K562 (cell line): ENCODE measurements around the gene NPDC1. TPM values are rescaled to one million over a fixed set of nuclear protein-coding genes. Genes with fewer than 3 reads are reported as not detected.

Experiments used
- ATAC-seq: fragments of 200-7000 bp; cut with Tn5 transposase; 3 replicates; pipeline ENCODE4 v1.9.1; 2020; ENCODE audit warnings: moderate library complexity
- BruUV-seq: library from RNA; stranded (reverse); fragments of 400-500 nt; replicated peaks from 2 replicates; lab custom pipeline; 2021; lab: Mats Ljungman, UMichigan
- CTCF ChIA-PET: fragments of 300-600 bp; formaldehyde crosslinking; extraction: SDS; loops from one replicate; lab custom pipeline; 2021; ENCODE audit warnings: low intra/inter-chr PET ratio; lab: Yijun Ruan, JAX
- POLR2A ChIA-PET: fragments of 300-600, 350-650 bp; sonication (Branson Sonifier 250); formaldehyde crosslinking; extraction: SDS; loops from one replicate; lab custom pipeline; 2021; ENCODE audit warnings: antibody characterized with exemption, inconsistent platforms; lab: Yijun Ruan, JAX
- DNase-seq, 4 experiments: peaks; one replicate each; pipeline versions ENCODE4 v3.0.0 to v3.0.0-alpha.2; 2011 to 2018; ENCODE audit warnings: low spot score in 3 of 4, mixed read lengths in 3 of 4; ENCODE audit errors: extremely low read depth in 1 of 4
- FAIRE-seq: peaks from 2 replicates; lab custom pipeline; 2011; peaks lifted over from hg19 to GRCh38; lab: Jason Lieb, UNC
- H2AFZ ChIP-seq: 2 replicates; pipeline ENCODE4 v1.6.0; 2011; ENCODE audit warnings: low read depth, low read length, control low read depth, inconsistent platforms
- H3K27ac ChIP-seq: fragments of 200-600 bp; 3 replicates; pipeline ENCODE4 v1.8.0; 2011; ENCODE audit warnings: low read depth, mild to moderate bottlenecking, control low read depth, inconsistent platforms, low read length, moderate library complexity, mixed read lengths; ENCODE audit errors: extremely low read depth
- H3K27me3 ChIP-seq, 2 experiments: fragments of 300-600 bp in 1 of 2; 2 replicates in 1 of 2; 3 replicates in 1 of 2; pipeline versions ENCODE4 v1.6.0 to v1.8.0; 2011; ENCODE audit warnings: inconsistent platforms in 2 of 2, low read length in 2 of 2, mild to moderate bottlenecking in 1 of 2, mixed read lengths in 1 of 2, moderate library complexity in 1 of 2; ENCODE audit not compliant: control insufficient read depth in 2 of 2, insufficient read depth in 2 of 2
- H3K36me3 ChIP-seq: fragments of 300-600 bp; 3 replicates; pipeline ENCODE4 v1.8.0; 2011; ENCODE audit warnings: mild to moderate bottlenecking, low read length, inconsistent platforms; ENCODE audit not compliant: control insufficient read depth, insufficient read depth
- H3K4me1 ChIP-seq, 2 experiments: fragments of 200-600 bp in 1 of 2; replicated peaks in 1 of 2; 2 replicates in 1 of 2; 3 replicates in 1 of 2; pipeline versions ENCODE4 v1.5.1 to v1.8.0; 2011; ENCODE audit warnings: inconsistent platforms in 2 of 2, low read length in 2 of 2, mild to moderate bottlenecking in 1 of 2, mixed read lengths in 1 of 2, moderate library complexity in 1 of 2; ENCODE audit not compliant: control insufficient read depth in 2 of 2, insufficient read depth in 2 of 2
- H3K4me2 ChIP-seq: 2 replicates; pipeline ENCODE4 v1.6.1; 2011; ENCODE audit warnings: low read length, control low read depth, inconsistent platforms, mixed read lengths; ENCODE audit not compliant: insufficient read depth
- H3K4me3 ChIP-seq: fragments of 200-600 bp; sonication (generic), shearing (Covaris generic); 2 replicates; pipeline ENCODE4 v1.5.1; 2016; ENCODE audit warnings: control low read depth, inconsistent platforms
- H3K79me2 ChIP-seq: fragments of 200-600 bp; 3 replicates; pipeline ENCODE4 v1.8.0; 2011; ENCODE audit warnings: low read length, inconsistent platforms; ENCODE audit not compliant: control insufficient read depth, insufficient read depth
- H3K9ac ChIP-seq, 2 experiments: 2 replicates each; pipeline versions ENCODE4 v1.6.0 to v1.6.1; 2011; ENCODE audit warnings: low read depth in 2 of 2, low read length in 2 of 2, control low read depth in 1 of 2, inconsistent platforms in 1 of 2, mild to moderate bottlenecking in 1 of 2, mixed read lengths in 1 of 2; ENCODE audit not compliant: insufficient read depth in 1 of 2
- H3K9me1 ChIP-seq: one replicate; pipeline ENCODE4 v1.6.0; 2011; ENCODE audit warnings: inconsistent platforms, mild to moderate bottlenecking, low read length, moderate library complexity; ENCODE audit not compliant: control insufficient read depth, insufficient read depth
- H3K9me3 ChIP-seq: replicated peaks from 2 replicates; pipeline ENCODE4 v1.5.1; 2011; ENCODE audit warnings: low read depth, low read length, inconsistent platforms; ENCODE audit not compliant: control insufficient read depth, insufficient read depth
- H4K20me1 ChIP-seq: replicated peaks from 2 replicates; pipeline ENCODE4 v1.6.1; 2011; ENCODE audit warnings: low read length, inconsistent platforms, mixed read lengths; ENCODE audit not compliant: control insufficient read depth, insufficient read depth
- PCBP1 ChIP-seq: fragments of 200-400 bp; formaldehyde crosslinking; IDR thresholded peaks from 2 replicates; pipeline ENCODE4 v1.6.1; 2018; ENCODE audit warnings: mild to moderate bottlenecking, low read depth, low read length; ENCODE audit not compliant: poor library complexity, severe bottlenecking
- PRMT5 ChIP-seq: sonication (generic); formaldehyde crosslinking; IDR thresholded peaks from 2 replicates; pipeline ENCODE4 v1.5.0; 2020; ENCODE audit warnings: missing genetic modification reagents
- WGBS: fragments of 100-300 bp; shearing (Covaris generic); methylation state at CpG from one replicate; pipeline ENCODE4 v1.1.6; 2016; ENCODE audit warnings: low coverage, mixed read lengths; ENCODE audit not compliant: insufficient coverage; ENCODE audit errors: missing lambda C conversion rate; 5-methylcytosine and 5-hydroxymethylcytosine counted together
- in situ Hi-C: fragments of 300-500 bp; cut with MboI; formaldehyde crosslinking; loops from 4 replicates; pipeline ENCODE4 v1.15.0; 2018; ENCODE audit warnings: inconsistent platforms, mixed read lengths
- intact Hi-C: fragments of 100-400 bp; cut with micrococcal nuclease; formaldehyde crosslinking; loops from 2 replicates; pipeline ENCODE4 v1.14.2; 2022
- polyA plus RNA-seq, 8 experiments: library from polyadenylated mRNA; depleted of rRNA in 4 of 8; stranded (reverse) in 5 of 8; unstranded in 3 of 8; fragments of >200 nt; fragmentation: Nextera tagmentation in 2 of 8; fragmentation: Illumina TruSeq in 1 of 8; extraction: Ambion mirVana in 2 of 8; extraction: Trizol in 1 of 8; gene quantifications; 2 replicates each; pipeline versions ENCODE4 v1.2.1 to v1.2.3, GENCODE V29; 2011 to 2014; ENCODE audit warnings: inconsistent platforms in 1 of 8, missing spikeins in 1 of 8
- total RNA-seq, 7 experiments: library from RNA; depleted of rRNA in 6 of 7; stranded (reverse); fragments of >200 nt in 6 of 7; fragmentation: Illumina TruSeq in 2 of 7; extraction: Trizol in 2 of 7; gene quantifications; 2 replicates each; pipeline versions ENCODE4 v1.2.1 to v1.2.3, GENCODE V29; 2011 to 2021; ENCODE audit warnings: low replicate concordance in 1 of 7
- TF ChIP-seq, protein P1 (sequence below): sonication (generic); formaldehyde crosslinking; IDR thresholded peaks from 2 replicates; pipeline ENCODE4 v1.8.1; 2023; ENCODE audit warnings: mild to moderate bottlenecking, missing genetic modification reagents

The NPDC1 gene
- total and polyA plus RNA-seq, 9 of the 15 experiments (the other 6 are each of a cell fraction or from before 2014, with no cell fraction given) = 0.06 to 2.1 (median 0.53) TPM; not detected in 3

DNA sequence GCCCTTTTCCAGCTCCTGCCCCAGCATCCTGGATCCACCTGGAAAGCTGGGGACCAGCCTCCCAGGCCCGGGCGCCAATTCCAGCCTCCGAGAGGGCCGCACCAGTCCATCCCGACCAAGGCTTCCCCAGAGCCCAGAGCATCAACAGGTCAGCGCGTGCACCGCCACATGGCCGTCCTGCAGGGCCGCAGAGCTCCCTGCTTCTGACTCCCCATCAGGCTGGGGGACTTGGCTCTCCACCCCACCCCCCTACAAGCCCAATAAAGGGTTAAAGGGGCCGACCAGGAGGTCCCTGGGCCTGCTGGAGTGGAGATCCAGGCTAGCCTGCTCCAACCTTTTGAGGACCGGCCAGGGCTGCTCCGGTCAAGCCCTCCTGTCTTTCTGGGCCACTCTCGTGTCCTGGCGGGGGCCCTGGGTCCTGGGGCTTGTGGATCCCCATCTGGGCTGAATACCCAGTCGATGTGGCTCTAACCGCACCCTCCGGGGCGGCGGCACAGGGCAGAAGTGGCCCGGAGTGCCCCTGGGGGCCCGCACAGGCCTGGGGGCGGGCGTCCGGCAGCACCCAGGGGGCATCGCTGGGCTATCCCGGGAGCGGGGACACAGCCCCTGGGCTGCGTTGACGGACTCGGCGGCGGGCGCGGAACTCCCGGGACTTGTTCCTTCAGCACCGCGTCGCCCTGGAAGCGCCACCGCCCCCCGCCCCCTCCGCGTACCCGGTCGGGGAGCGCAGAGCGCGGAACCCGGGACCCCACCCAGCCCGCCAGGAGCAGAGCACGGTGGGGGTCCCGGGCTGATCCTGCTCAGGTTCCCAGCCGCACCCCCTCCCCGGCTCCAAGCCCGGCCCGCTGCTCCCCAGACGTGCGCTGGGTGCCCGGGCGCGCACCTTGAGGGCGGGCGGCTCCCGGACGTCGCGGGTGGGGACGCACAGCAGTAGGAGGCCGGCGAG, 7.3 kb upstream of the NPDC1 start:
- DNase-seq (no peak), ATAC-seq (peak; percentile 37; the same call in 2 of the 3 replicates)
- peak overlapping the region in 1 of 2 experiments; percentile 85; a peak in 2 of 4 replicates for H3K9ac ChIP-seq
- TF ChIP-seq, protein P1, sequence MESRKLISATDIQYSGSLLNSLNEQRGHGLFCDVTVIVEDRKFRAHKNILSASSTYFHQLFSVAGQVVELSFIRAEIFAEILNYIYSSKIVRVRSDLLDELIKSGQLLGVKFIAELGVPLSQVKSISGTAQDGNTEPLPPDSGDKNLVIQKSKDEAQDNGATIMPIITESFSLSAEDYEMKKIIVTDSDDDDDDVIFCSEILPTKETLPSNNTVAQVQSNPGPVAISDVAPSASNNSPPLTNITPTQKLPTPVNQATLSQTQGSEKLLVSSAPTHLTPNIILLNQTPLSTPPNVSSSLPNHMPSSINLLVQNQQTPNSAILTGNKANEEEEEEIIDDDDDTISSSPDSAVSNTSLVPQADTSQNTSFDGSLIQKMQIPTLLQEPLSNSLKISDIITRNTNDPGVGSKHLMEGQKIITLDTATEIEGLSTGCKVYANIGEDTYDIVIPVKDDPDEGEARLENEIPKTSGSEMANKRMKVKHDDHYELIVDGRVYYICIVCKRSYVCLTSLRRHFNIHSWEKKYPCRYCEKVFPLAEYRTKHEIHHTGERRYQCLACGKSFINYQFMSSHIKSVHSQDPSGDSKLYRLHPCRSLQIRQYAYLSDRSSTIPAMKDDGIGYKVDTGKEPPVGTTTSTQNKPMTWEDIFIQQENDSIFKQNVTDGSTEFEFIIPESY (CRISPR knock-in tag) = peak; percentile 71; the same call in 1 of the 2 replicates
- TF ChIP-seq PRMT5 (CRISPR knock-in tag) = no peak
- TF ChIP-seq PCBP1 = peak; percentile 30
- TF ChIP-seq, all 486 proteins: peak for 2
- WGBS = 22% methylated on average over 35 of the region's 71 CpGs
- Histone ChIP-seq H3K36me3 (no peaks in the 10 kb centered on the region), H3K9me3 (no peaks in the 10 kb centered on the region), H3K27me3 (no peaks in the 10 kb centered on the region), H3K4me3 (peak overlapping the region; percentile 40), H3K79me2 (no peaks in the 10 kb centered on the region), H3K4me1 (peaks cover 2 to 73% of the 10 kb centered on the region in 2 experiments; a peak in 3 of 5 replicates), H3K9me1 (peaks cover 2% of the 10 kb centered on the region), H4K20me1 (peaks cover 14% of the 10 kb centered on the region), H3K27ac (no peak overlapping the region), H2AFZ (peak overlapping the region; percentile 55), H3K4me2 (peak overlapping the region; percentile 37; the same call in 1 of the 2 replicates)
- in situ Hi-C loops = no loop called here
- ChIA-PET POLR2A (interaction anchor here (0.5 to 1.1 kb wide), 4 partner anchors 15 to 212 kb away, joined by 3 to 4 read pairs (median 4); no protein-coding TSS in a partner anchor), CTCF (no interaction called here)
- intact Hi-C loops = loop anchor here (5.0 kb wide), 1 partner anchor 64 kb away; no protein-coding TSS in a partner anchor
- BruUV-seq = no TSS peak
- FAIRE-seq = no peak
